Lower leg skin (tissue), 4 donors: ENCODE results near the gene CD209. TPM values are rescaled to one million over a fixed set of nuclear protein-coding genes. Genes with fewer than 3 reads are reported as not detected.
A peak's percentile ranks its signal among the peaks of the same experiment; 100 is the strongest.

Source experiments
- DNase-seq, 2 donors: peaks; one replicate each; pipeline ENCODE4 v3.0.0-alpha.2; 2019; ENCODE audit warnings: low spot score in 2 of 2
- H3K4me3 ChIP-seq: fragments of 200-600 bp; sonication (generic); 2 replicates; pipeline ENCODE4 v1.5.1; 2017; ENCODE audit warnings: mild to moderate bottlenecking, low read depth; ENCODE audit not compliant: poor library complexity, severe bottlenecking
- CTCF ChIP-seq, 3 donors: fragments of 450-650 bp; IDR thresholded peaks; one replicate each; pipeline ENCODE4 v1.5.1; 2016; ENCODE audit warnings: antibody characterized with exemption in 3 of 3, mild to moderate bottlenecking in 3 of 3, moderate library complexity in 2 of 3
- POLR2A ChIP-seq, 2 donors: fragments of 450-650 bp; IDR thresholded peaks; one replicate each; pipeline ENCODE4 v1.6.1; 2016 to 2017; ENCODE audit warnings: antibody characterized with exemption in 2 of 2, mild to moderate bottlenecking in 1 of 2, moderate library complexity in 1 of 2
- WGBS, 2 donors: methylation state at CpG; one replicate each; pipeline ENCODE4 v1.1.5; 2018; 5-methylcytosine and 5-hydroxymethylcytosine counted together
- intact Hi-C: fragments of 100-400 bp; cut with DNase I; formaldehyde crosslinking; loops from one replicate; pipeline ENCODE4 v1.15.0; 2023; ENCODE audit warnings: low total_unique reads
- total RNA-seq, 4 donors: library from RNA; depleted of rRNA; stranded (reverse); fragments of >200 nt; gene quantifications; one replicate each; pipeline ENCODE4 v1.1.0, GENCODE V29; 2016

The CD209 gene
- total RNA-seq, 4 donors from 2014 or later, result 0.55 to 2.1 (median 1.4) TPM

- WGBS, 2 donors, result 79 to 80% methylated on average over 5 of the region's 5 CpGs
- H3K4me3 ChIP-seq, result no peak overlapping the region
- no peak for DNase-seq
- intact Hi-C loops, result no loop called here
- TF ChIP-seq CTCF (IDR thresholded peaks at IDR 0.05) (no peak), POLR2A (IDR thresholded peaks at IDR 0.05) (no peak)
Measured at GRCh38 chr19:7710616-7711015, 36.7 kb downstream of the CD209 start.

DNA sequence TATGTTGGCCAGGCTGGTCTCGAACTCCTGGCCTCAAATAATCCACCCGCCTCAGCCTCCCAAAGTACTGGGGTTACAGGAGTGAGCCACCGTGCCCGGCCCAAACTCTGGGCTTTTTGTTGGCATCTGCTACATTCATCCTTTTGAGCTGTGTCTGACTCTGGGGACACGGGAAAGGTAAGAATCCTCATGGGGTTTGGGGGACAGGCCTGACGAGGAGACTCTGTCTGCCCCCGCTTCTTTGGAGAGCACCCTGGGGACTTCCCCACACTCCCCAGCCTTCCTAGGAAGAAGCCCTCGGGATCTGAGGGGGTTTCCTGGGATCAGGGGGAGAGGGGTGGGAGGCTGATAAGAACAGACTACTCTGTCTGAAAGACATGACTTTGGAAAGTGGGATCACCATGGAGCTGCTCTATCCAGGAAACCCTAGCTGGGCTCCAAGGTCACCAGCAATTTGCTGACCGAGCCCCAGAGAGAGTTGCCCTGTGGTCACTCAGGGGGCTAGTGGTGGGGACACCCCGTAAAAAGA, 37.3 kb downstream of the CD209 start:
- H3K4me3 ChIP-seq, result no peak overlapping the region
- intact Hi-C loops, result no loop called here
- TF ChIP-seq POLR2A (IDR thresholded peaks at IDR 0.05) (no peak), CTCF (IDR thresholded peaks at IDR 0.05) (no peak)
- DNase-seq, result no peak
- WGBS, 2 donors, result 72 to 73% methylated on average over 10 of the region's 10 CpGs

DNA sequence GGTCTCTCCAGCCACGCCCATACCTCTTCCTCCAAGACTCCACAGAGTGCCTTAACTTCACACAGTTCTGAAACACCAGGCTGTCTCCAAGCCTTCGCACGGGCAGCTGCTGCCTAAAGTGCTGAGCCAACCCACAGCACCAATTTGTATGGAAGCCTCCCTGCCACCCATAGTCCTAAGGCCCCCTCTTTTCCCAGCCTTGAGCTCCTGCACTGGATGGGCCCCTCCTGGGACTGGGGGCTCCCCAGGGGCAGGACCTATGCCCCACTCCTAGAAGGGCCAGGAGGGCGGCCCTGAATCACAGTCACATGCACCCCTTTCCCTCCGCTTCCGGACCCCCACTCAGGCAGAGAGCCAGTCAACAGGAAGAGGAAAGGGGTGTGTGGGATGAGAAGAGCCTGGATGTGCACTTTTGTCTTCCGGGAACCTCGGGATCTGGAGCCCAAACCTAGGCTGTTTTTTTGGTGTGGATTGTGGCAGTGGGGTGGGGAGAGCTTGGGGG, 40.3 kb downstream of the CD209 start:
- H3K4me3 ChIP-seq, result no peak overlapping the region
- TF ChIP-seq CTCF (IDR thresholded peaks at IDR 0.05), result no peak
- no peak for TF ChIP-seq POLR2A (IDR thresholded peaks at IDR 0.05)
- DNase-seq, result peak in 1 of 2 donors; percentile 25
- 63 to 64% methylated on average over 8 of the region's 8 CpGs for WGBS, 2 donors
- intact Hi-C loops, result no loop called here

DNA sequence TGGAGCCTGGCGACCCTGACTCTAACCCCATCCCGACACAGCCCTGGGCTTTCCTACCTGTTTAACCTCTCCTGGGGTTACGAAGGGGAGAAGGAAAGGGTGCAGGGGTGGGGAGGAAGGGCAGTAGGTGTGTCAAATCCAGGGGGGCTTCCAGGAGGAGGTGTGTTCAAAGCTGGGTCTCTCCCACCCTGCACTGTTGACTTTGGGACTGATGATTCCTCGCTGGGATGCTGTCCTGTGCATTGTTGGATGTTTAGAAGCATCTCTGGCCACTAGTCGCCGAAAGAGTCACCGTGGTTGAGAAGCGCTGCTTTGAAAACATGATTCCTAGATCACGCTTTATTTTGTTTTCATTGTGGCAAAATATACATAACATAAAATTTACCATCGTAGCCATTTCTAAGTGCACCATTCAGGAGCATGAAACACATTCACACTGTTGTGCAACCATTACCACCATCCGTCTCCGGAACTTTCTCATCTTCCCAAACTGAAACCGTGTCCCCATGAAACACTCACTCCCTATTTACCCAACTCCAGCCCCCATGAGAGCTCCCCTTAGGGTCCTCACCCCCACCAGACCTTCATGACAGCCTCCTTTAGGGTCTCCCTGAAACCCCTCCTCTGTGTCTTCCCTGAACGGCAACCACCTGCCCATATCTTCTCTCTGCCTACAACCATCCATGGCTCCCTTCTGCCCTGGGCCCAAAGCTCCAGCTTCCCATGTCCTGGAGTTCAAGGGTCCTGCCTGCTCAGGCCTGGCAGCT, 41.0 kb downstream of the CD209 start:
- TF ChIP-seq CTCF (IDR thresholded peaks at IDR 0.05) (no peak), POLR2A (IDR thresholded peaks at IDR 0.05) (no peak)
- intact Hi-C loops, result no loop called here
- DNase-seq, result peak in 1 of 2 donors; percentile 8
- H3K4me3 ChIP-seq, result no peak overlapping the region
- WGBS, 2 donors, result 79% methylated on average over 14 of the region's 14 CpGs

DNA sequence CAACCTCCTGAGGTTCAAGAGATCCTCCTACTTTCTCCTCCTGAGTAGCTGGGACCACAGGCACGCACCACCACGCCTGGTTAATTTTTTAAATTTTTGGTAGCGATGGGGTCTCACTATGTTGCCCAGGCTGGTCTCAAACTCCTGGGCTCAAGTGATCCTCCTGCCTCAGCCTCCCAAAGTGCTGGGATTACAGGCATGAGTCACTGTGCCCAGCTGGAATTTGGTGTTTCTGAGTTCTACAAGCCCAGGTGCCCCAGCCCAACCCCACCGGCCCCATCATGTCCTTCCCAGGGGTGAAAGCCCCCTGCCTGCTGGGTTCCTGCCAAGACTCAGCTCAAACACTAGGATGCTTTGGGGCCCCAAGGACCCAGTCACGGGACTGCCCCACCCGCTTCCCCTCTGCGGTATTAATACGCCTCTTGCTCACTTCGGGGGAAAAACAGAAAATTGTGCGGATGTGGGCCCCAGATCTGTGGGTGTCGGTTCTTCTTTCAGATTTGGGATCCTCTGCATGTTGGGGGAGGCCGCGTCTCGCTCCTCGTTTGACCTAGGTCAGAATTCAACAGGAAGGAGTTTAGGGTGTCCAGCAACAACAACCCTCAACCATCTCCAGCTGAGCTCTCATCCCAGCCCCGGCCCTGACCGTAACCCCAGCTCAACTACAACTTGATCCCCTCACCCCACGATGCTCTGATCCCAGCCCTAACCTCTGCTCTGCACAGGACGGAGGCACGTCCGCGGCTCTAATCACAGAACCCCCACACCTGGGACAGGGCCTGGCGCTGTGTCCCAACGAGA, 41.7 kb downstream of the CD209 start:
- no peak overlapping the region for H3K4me3 ChIP-seq
- peak; percentile 37 to 90 for DNase-seq
- TF ChIP-seq POLR2A (IDR thresholded peaks at IDR 0.05) (no peak), CTCF (IDR thresholded peaks at IDR 0.05) (no peak)
- WGBS, 2 donors, result 55 to 66% methylated on average over 24 of the region's 24 CpGs
- intact Hi-C loops, result no loop called here
